ENCODE measurements around the gene EHD4. TPM values are rescaled to one million over a fixed set of nuclear protein-coding genes. Genes with fewer than 3 reads are reported as not detected.

Gene EHD4
- total and polyA plus RNA-seq, 9 donors, result 8.8 to 23.3 (median 13.7) TPM

DNA sequence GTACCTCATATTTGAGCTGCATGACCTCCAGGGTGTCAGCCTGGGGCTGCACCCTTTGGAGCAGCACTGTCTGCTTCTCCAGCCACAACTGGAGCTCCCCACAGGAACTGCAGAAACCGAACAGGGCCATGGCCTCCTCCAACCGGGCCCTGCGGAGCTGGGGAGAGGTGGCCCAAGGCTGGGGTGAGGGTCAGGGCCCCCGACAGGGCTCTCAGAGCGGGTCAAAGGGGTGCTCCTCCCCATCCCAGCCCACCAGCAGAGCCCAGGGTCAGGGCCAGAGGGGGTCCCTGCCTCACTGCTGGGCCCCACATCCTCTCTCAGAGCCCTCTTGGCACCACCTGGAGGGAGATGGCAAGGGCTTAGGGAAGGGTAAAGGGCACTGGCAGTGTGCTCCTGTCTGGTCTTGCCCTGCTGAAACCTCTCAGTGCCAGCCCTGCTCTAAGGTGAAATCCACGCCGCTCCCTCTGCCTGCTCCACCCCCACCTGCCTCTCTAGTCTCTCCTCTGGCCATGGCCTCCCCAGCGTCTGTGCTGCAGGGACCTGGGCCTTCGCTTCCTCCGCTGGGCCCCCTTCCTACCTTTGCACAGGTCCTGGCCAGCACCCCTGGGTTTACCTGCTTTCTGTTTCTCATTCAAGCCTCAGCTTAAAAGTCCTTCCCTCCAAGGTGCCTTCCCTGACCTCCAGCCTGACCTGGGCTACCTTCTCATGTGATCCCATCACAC, 92.0 kb downstream of the EHD4 start:
- H3K9me3 ChIP-seq, result no peaks in the 10 kb centered on the region
- H3K27ac ChIP-seq, result no peak overlapping the region
- no peaks in the 10 kb centered on the region for H3K36me3 ChIP-seq
- H3K27me3 ChIP-seq, result no peaks in the 10 kb centered on the region
- intact Hi-C loops (cut with DNase I), result no loop called here
- H3K4me1 ChIP-seq (ENCODE audit: insufficient read depth), result peaks cover 5% of the 10 kb centered on the region
- DNase-seq, result no peak
- WGBS, 3 donors, result 94 to 96% (median 95%) methylated on average over 10 of the region's 10 CpGs
- no peak overlapping the region for H3K4me3 ChIP-seq
- TF ChIP-seq, protein P1, sequence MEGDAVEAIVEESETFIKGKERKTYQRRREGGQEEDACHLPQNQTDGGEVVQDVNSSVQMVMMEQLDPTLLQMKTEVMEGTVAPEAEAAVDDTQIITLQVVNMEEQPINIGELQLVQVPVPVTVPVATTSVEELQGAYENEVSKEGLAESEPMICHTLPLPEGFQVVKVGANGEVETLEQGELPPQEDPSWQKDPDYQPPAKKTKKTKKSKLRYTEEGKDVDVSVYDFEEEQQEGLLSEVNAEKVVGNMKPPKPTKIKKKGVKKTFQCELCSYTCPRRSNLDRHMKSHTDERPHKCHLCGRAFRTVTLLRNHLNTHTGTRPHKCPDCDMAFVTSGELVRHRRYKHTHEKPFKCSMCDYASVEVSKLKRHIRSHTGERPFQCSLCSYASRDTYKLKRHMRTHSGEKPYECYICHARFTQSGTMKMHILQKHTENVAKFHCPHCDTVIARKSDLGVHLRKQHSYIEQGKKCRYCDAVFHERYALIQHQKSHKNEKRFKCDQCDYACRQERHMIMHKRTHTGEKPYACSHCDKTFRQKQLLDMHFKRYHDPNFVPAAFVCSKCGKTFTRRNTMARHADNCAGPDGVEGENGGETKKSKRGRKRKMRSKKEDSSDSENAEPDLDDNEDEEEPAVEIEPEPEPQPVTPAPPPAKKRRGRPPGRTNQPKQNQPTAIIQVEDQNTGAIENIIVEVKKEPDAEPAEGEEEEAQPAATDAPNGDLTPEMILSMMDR (IDR thresholded peaks at IDR 0.05), result no peak
- no peak for TF ChIP-seq POLR2A (IDR thresholded peaks at IDR 0.05)
- no peak for TF ChIP-seq EP300 (IDR thresholded peaks at IDR 0.05)

DNA sequence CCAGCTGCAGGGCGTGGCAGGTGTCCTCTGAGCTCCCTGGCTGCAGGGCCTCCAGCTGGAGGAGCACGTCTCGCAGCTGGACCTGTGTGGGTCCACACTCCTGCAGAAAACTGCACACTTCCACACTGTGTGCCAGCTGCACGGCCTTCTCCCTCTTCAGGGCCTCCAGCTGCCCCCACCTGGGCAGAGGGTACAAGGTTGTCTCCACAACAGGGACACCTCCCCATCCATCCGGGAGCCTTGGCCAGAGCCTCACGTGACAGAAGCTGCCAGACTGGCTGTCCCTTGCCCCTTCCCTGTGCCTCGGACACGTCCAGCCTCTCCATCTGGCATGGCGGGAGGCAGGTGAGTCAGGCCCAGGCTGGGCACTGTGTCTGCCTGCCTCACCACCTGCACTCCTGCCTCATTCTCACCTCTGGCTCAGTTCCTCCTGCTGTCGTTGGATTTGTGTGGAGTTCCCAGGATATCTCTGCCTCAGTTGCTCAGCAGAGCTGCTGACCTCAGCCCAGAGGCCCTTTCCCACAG, 93.0 kb downstream of the EHD4 start:
- H3K9me3 ChIP-seq, result no peaks in the 10 kb centered on the region
- H3K4me1 ChIP-seq (ENCODE audit: insufficient read depth), result peaks cover 5% of the 10 kb centered on the region
- intact Hi-C loops (cut with DNase I), result no loop called here
- TF ChIP-seq, protein P1 (IDR thresholded peaks at IDR 0.05), result no peak
- no peak for TF ChIP-seq EP300 (IDR thresholded peaks at IDR 0.05)
- TF ChIP-seq POLR2A (IDR thresholded peaks at IDR 0.05), result no peak
- 88 to 95% (median 92%) methylated on average over 10 of the region's 10 CpGs for WGBS, 3 donors
- H3K36me3 ChIP-seq, result no peaks in the 10 kb centered on the region
- DNase-seq, result no peak
- no peak overlapping the region for H3K4me3 ChIP-seq
- H3K27ac ChIP-seq, result no peak overlapping the region
- no peaks in the 10 kb centered on the region for H3K27me3 ChIP-seq

DNA sequence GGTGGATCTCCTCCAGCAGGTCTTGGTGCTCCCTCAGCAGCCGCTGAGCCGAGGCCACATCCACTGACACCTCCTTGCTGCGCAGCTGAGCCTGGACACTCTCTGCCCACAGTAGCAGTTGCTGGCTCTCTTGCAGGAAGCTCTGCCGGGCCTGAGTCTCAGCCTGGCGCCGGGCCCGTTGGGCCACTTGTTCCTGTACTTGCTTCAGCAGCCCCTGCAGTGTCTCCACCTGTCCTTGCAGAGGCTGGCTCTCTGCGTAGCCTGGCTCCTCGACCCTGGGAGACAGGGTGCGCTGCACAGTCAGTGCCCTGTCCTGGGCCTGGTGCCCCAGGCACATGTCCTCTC, 94.0 kb downstream of the EHD4 start:
- TF ChIP-seq EP300 (IDR thresholded peaks at IDR 0.05), result no peak
- TF ChIP-seq POLR2A (IDR thresholded peaks at IDR 0.05), result no peak
- Histone ChIP-seq H3K36me3 (no peaks in the 10 kb centered on the region), H3K27ac (no peak overlapping the region), H3K9me3 (no peaks in the 10 kb centered on the region), H3K4me3 (no peak overlapping the region), H3K4me1 (ENCODE audit: insufficient read depth) (peaks cover 5% of the 10 kb centered on the region), H3K27me3 (no peaks in the 10 kb centered on the region)
- intact Hi-C loops (cut with DNase I), result no loop called here
- DNase-seq, result no peak
- 82 to 91% (median 87%) methylated on average over 9 to 10 of the region's 10 CpGs for WGBS, 3 donors

DNA sequence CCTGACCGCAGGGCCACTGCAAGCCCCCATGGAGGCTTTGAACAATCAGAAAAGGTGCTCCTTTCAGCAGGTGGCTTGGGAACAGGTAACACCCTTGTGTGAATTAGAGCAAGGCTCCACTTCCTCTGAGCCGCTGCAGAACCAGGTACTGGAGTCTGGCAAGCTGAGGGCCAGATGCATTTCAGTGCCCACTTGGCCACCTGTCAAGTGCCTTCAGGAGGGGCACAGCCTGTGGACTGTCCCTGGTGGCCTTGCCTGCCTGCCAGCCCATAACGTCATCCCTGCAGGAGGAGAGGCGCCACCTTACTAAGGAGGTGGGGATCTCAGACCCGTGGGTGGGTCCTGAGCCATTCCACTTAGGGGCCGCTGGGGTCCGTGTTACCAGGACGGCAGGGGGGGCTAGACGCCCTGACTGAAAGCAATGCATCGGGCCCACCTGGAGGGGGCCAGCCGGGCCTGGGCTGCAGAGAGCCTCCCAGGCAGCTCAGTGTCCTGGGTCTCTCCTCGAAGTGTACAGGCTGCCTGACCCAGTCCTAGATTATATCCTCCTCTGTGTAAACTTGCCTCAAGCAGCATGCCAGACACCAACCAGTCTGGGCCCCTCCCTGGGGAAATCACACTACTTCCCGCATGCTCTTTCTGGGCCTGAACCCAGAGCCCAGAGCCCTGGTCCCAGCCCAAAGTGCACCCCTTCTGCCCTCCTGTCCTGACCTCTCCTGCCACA, 94.6 kb downstream of the EHD4 start:
- H3K27me3 ChIP-seq, result no peaks in the 10 kb centered on the region
- 79 to 83% (median 81%) methylated on average over 11 to 13 of the region's 13 CpGs for WGBS, 3 donors
- H3K9me3 ChIP-seq, result no peaks in the 10 kb centered on the region
- H3K4me3 ChIP-seq, result no peak overlapping the region
- H3K36me3 ChIP-seq, result no peaks in the 10 kb centered on the region
- peaks cover under 1% of the 10 kb centered on the region for H3K4me1 ChIP-seq (ENCODE audit: insufficient read depth)
- no peak for TF ChIP-seq POLR2A (IDR thresholded peaks at IDR 0.05)
- intact Hi-C loops (cut with DNase I), result no loop called here
- H3K27ac ChIP-seq, result no peak overlapping the region
- DNase-seq, result no peak

DNA sequence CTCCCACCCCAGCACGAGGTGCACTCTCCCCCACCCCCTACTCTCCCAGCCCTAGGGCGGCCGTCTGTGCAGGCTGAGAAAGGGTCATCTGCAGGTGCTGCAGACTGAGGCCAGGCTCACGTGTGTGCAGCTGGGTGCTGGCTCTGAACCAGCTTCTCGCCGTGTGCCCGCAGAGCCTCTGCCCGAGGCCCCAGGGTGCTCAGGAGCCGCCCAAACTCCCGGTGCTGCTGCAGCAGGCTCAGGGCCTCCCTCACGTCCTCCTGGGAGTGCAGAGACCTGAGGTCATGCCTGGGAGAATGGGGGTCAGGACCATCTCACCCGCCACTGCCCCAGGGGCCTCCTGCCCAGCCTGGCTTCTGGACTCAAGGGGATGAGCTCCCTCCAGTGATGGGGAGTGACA, 95.7 kb downstream of the EHD4 start:
- Histone ChIP-seq H3K4me1 (ENCODE audit: insufficient read depth) (no peaks in the 10 kb centered on the region), H3K27me3 (no peaks in the 10 kb centered on the region), H3K27ac (no peak overlapping the region), H3K4me3 (no peak overlapping the region), H3K36me3 (no peaks in the 10 kb centered on the region), H3K9me3 (no peaks in the 10 kb centered on the region)
- DNase-seq, result no peak
- intact Hi-C loops (cut with DNase I), result no loop called here
- WGBS, 3 donors, result 57 to 69% (median 66%) methylated on average over 11 to 12 of the region's 12 CpGs
- TF ChIP-seq POLR2A (IDR thresholded peaks at IDR 0.05), result no peak
- TF ChIP-seq EP300 (IDR thresholded peaks at IDR 0.05), result no peak
- TF ChIP-seq, protein P1 (IDR thresholded peaks at IDR 0.05), result no peak

All from ovary (tissue), 9 donors.